ENCODE measurements around the gene TEN1. TPM values are rescaled to one million over a fixed set of nuclear protein-coding genes. Genes with fewer than 3 reads are reported as not detected.
"Not testable (repeated sequence)": the region's sequence is repeated elsewhere in the genome, so short reads cannot be mapped to it uniquely, and the experiment has no call there.

Gene TEN1
- total RNA-seq, 1 experiment from 2014 or later, result 15.0 TPM

GRCh38 chr17:76024353-76024752, 45.3 kb downstream of the TEN1 start:
- no peak for DNase-seq (ENCODE audit: low read depth)

DNA sequence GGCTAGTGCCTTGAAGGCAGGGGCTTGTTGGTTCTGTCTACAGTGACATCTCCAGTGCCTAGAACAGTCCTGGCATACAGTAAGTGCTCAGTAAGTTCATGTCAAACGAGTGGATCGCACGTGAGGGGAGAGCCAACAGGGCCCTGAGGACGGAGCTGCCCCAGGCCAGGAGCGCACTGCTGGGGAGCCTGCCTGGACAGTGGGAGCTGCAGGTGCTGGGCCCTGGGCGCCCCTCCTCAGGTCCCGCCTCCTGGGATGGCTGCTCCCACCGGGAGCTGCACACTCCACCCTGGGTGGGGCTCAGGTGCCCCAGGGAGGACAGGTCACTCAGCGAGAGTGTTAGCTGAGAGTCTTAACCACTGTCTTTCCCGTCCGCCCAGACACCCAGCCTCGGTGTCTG, 46.3 kb downstream of the TEN1 start:
- no peak for DNase-seq (ENCODE audit: low read depth)

GRCh38 chr17:76026714-76027158, 47.7 kb downstream of the TEN1 start:
- no peak for DNase-seq (ENCODE audit: low read depth)

GRCh38 chr17:76027159-76027839, 48.3 kb downstream of the TEN1 start, which contains the start of gene EVPL:
Gene EVPL, minus strand, starts transcription at chr17:76027306. Its CDS starts 108 bp downstream, at chr17:76027198.
- DNase-seq (ENCODE audit: low read depth), result no peak

DNA sequence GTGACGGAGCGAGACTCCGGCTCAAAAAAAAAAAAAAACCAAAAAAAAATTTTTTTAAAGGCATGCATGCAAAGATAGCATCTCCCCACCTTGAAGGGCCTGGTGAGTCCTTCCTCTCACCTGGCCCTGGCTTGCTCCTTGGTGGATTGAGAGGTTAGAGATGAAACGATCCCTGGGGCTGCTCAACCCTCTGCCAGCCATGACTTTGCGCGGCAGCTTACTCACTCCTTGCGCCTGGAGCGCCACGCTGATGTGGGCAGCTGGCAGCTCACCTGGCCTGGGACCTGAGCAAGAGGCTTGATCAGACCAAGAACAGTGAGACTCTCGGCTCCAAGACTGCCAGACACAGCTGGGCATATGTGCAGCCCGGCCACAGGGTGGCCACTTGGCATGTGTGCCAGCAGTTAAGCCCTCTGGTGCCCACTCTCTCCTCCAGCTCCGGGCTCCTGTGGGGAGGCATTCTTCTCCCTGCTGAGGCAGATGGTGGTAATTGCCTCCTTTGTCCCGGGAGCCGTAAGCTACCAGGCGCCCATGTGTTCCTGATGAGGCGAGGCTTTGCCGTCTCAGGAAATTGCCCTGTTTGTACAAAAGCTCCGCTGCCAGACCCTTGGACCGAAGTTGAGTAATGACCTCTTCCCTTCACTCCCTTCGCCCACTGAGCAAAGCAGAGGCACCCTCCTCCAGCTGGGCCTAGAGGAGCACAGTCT, 53.2 kb downstream of the TEN1 start:
- DNase-seq (ENCODE audit: low read depth), result no peak

GRCh38 chr17:76032780-76033108, 53.7 kb downstream of the TEN1 start:
- no peak for DNase-seq (ENCODE audit: low read depth)

DNA sequence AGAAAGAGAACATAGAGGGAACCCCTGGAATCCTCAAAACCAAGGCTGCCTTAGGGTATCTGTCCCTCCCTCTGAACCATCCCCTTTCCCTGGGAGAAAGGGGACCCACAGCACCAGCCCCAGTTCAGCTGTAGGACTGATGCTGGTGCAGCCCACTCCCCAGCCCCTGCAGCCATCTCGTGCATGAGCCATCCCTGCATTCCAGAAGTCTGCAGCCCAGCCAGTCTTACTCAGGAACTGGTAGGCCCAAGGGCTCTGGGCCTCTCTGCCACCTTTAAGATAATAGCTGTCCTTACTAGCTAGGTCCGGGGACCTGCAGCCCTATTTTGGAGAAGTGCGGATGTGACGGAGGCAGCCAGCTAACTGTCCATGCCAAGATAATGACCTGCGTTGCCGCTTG, 54.1 kb downstream of the TEN1 start:
- no peak for DNase-seq (ENCODE audit: low read depth)

DNA sequence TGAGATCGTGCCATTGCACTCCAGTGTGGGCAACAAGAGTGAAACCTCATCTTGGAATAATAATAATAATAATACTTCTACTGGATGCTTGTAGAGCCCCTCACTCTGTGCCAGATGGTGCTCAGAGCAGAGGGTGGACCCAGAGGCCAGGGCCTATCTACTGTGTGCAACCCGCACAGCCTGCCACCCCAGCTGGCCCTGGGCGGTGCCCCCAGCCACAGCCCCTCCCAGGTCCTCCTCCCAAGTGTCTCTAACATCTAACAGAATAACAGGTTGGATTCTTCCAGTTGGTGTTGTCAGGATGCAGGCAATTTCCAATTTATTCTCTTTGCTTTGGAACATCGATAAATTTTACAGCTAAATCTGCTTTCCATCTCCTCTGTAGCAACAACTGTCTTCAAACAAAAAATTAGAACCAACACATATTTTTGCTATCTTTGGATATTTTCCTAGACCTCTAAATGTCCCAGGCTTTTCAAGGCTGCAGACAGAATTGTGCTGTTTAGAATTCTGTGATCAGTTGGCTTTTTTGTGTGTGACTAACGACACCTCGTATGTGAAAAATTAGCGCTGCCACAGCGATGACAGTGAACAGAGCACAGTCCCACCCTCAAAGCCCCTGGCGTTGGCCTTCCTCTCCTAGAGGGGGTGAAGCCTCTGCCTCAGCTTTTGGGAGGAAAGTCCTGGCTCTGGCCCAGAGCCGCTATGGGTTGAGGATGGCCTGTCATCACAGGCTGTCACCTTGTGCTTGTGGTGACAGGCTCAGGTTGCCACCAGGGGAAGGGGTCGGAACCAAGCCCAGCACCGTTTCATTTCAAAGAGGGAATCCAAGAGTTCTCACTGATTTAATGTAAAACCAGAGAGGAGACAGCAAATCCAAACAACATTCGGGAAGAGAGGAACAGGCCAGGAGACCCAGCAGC, 55.6 kb downstream of the TEN1 start:
- DNase-seq (ENCODE audit: low read depth), result no peak

DNA sequence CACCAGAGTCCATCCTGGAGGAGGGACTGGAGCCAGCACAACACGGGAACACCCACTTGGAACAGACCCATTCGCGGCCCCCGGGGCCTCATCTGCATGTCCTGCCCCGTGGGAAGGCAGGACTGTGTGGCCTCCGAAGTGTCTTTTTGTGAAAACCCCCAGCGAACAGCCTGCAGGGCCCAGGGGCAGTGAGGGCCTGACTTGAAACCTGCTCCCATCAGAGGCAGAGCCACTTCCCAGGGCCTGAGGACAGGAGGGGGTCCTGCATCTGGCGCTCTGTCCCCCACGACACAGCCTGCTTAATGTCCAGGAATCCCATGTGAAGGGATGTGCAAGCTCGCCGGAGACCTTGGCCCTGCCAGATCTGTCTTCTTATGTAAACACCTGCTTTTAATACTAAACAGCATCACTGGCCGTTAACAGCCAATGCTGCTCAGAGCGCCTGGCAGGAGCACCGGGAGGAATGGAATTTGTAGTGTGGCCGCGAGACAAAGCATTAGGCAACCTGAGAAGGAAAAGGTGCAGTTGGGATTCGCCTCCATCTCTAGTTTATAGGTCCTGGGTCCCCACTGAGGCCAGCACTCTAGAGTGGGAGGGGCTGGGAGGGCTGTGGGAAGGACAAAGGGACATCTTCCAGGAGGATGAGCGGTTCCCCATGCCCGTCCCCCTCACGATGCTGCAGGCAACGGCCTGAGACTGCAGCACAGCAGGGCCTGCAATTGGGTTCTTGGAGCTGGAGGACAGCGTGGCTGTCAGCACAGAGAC, 57.6 kb downstream of the TEN1 start:
- DNase-seq (ENCODE audit: low read depth), result no peak

- no peak for DNase-seq (ENCODE audit: low read depth)
Observed at GRCh38 chr17:76038050-76038449, 59.0 kb downstream of the TEN1 start.

DNA sequence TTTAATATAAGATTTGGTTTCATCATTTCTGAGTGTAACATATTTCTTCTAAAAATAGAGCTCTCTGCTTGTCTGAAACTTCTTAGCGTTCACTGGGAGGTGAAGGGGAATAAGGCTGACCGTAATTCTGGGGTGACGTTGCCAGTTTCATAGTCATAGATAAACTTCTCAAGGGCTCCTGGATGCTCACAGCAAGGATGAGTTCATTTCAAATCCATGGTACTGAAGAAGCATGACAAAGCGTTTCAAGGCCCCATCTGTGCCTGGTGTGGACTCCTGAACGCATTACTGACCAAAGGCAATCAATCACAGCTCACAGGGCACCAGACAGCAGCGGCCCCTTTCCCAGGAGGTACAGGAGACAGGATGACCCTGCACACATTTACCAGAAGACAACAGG, 60.1 kb downstream of the TEN1 start:
- DNase-seq (ENCODE audit: low read depth), result no peak

DNA sequence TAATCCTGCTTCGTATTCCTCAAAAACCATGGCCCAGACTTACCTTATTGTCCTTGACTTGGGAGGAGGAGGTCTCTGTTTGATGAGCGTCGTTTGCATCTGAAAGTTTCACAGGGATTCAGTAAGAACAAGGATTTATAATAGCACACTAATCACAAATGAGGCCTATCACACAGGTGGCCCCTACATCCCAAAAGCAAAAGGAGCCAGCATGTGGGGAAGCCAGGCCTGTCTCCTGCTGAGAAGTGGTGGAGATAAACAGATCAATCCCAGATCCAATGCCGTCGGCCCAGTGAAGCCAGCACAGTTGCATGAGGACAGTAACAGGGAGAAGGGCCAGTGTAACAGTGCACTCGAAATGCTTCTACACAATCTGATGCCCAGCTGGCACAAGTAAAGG, 61.3 kb downstream of the TEN1 start:
- DNase-seq (ENCODE audit: low read depth), result no peak

DNA sequence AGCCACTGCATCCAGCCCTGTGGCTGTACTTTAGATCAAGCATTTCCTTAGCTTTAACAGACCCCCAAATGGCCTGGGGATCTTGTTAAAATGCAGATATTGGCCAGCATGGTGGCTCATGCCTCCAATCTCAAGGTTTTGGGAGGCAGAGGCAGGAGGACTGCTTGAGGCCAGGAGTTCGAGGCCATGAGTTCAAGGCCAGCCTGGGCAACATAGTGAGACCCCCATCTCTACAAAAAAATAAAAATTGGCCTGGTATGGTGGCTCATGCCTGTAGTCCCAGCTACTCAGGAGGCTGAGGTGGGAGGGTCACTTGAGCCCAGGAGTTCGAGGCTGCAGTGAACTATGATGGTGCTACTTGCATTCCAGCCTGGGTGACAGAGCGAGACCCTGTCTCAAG, 63.8 kb downstream of the TEN1 start:
- DNase-seq (ENCODE audit: low read depth), result not testable (repeated sequence)

GRCh38 chr17:76044475-76045007, 65.5 kb downstream of the TEN1 start:
- DNase-seq (ENCODE audit: low read depth), result not testable (repeated sequence)

GRCh38 chr17:76046064-76046463, 67.0 kb downstream of the TEN1 start:
- no peak for DNase-seq (ENCODE audit: low read depth)

- DNase-seq (ENCODE audit: low read depth), result no peak
Observed at GRCh38 chr17:76048025-76048605, 69.1 kb downstream of the TEN1 start.

- no peak for DNase-seq (ENCODE audit: low read depth)
Observed at GRCh38 chr17:76048711-76049110, 69.7 kb downstream of the TEN1 start.

DNA sequence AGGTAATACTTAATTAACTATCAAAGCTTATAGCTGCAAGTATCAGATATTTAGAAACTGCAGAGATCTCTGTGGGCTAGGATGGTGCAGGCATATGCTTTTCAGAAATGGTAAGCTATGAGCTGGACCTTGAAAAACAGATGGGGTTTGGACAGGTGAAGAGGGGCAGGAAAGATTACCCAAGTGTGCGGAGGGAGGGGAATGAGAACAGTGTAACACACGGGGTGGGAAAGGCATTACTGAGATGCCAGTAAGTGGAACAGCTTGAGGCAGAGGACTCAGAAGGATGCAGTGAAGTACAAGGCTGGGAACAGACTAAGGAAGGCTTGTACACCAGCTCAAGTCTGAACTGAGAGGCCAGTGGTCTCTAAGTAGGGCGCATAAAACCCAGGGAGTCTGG, 70.2 kb downstream of the TEN1 start:
- DNase-seq (ENCODE audit: low read depth), result no peak

- DNase-seq (ENCODE audit: low read depth), result no peak
Observed at GRCh38 chr17:76049836-76050537, 70.9 kb downstream of the TEN1 start.

All from Daoy (cell line).